ENCODE results near the gene SNAPC2. TPM values are rescaled to one million over a fixed set of nuclear protein-coding genes. Genes with fewer than 3 reads are reported as not detected.
A peak's percentile ranks its signal among the peaks of the same experiment; 100 is the strongest.
"Not testable (repeated sequence)": the region's sequence is repeated elsewhere in the genome, so short reads cannot be mapped to it uniquely, and the experiment has no call there.

Gene SNAPC2
- total RNA-seq, 2 experiments from 2014 or later = 20.4 to 24.1 TPM

DNA sequence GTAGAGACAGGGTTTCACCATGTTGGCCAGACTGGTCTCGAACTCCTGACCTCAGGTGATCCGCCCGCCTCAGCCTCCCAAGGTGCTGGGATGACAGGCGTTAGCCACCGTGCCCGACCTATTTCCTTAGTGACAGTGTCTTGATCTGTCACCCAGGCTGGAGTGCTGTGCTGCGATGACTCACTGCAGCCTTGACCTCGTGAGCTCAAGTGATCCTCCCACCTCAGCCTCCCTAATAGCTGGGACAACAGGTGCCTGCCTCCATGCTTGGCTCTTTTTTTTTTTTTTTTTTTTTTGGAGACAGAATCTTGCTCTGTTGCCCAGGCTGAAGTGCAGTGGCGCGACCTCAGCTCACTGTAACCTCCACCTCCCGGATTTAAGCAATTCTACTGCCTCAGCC, 9.9 kb downstream of the SNAPC2 start:
- peaks cover 13% of the 10 kb centered on the region for H3K4me1 Mint-ChIP-seq
- H3K9me3 Mint-ChIP-seq; H3K27ac Mint-ChIP-seq; H3K36me3 Mint-ChIP-seq (ENCODE audit: low read depth); DNase-seq; H3K4me3 Mint-ChIP-seq; H3K27me3 Mint-ChIP-seq: not testable (repeated sequence)
- CTCF ChIA-PET = interaction anchor here (0.7 to 3.5 kb wide), 6 partner anchors 10 to 387 kb away, joined by 3 to 28 read pairs (median 6); partner anchors contain the start of genes SNAPC2 and TIMM44
- POLR2A ChIA-PET = interaction anchor here (1.8 kb wide), 2 partner anchors 9 to 13 kb away, joined by 8 to 9 read pairs; partner anchors contain the start of genes SNAPC2 and TIMM44

DNA sequence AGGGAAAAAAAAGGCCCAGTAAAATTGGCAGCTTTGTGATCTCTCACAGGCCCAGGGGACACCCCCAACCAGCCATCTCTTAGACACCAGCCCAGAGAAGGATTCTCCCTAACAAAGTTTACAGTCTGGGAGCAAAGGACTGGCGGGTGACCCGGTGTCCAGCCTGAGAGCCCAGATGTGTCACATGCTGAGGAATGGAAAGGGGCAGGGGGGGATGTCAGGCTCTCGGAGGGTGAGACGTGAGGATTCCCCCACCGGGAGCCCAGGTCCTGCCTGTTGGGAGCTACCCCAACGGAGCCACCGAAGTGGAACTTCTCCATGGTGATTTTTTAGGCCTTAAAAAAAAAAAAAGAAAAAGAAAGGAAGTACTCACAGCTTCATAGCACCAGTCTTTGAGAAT, 10.6 kb downstream of the SNAPC2 start:
- POLR2A ChIA-PET = interaction anchor here (0.9 to 1.8 kb wide), 2 partner anchors 12 to 225 kb away, joined by 3 to 9 read pairs; partner anchors contain the start of gene TIMM44
- no peak for DNase-seq
- no peak overlapping the region for H3K4me3 Mint-ChIP-seq
- peaks cover 15% of the 10 kb centered on the region for H3K36me3 Mint-ChIP-seq (ENCODE audit: low read depth)
- H3K9me3 Mint-ChIP-seq = no peaks in the 10 kb centered on the region
- no peak overlapping the region for H3K27ac Mint-ChIP-seq
- CTCF ChIA-PET = interaction anchor here (0.7 to 3.5 kb wide), 6 partner anchors 10 to 388 kb away, joined by 3 to 28 read pairs (median 6); partner anchors contain the start of genes SNAPC2 and TIMM44
- H3K27me3 Mint-ChIP-seq = no peaks in the 10 kb centered on the region
- H3K4me1 Mint-ChIP-seq = peaks cover 12% of the 10 kb centered on the region

DNA sequence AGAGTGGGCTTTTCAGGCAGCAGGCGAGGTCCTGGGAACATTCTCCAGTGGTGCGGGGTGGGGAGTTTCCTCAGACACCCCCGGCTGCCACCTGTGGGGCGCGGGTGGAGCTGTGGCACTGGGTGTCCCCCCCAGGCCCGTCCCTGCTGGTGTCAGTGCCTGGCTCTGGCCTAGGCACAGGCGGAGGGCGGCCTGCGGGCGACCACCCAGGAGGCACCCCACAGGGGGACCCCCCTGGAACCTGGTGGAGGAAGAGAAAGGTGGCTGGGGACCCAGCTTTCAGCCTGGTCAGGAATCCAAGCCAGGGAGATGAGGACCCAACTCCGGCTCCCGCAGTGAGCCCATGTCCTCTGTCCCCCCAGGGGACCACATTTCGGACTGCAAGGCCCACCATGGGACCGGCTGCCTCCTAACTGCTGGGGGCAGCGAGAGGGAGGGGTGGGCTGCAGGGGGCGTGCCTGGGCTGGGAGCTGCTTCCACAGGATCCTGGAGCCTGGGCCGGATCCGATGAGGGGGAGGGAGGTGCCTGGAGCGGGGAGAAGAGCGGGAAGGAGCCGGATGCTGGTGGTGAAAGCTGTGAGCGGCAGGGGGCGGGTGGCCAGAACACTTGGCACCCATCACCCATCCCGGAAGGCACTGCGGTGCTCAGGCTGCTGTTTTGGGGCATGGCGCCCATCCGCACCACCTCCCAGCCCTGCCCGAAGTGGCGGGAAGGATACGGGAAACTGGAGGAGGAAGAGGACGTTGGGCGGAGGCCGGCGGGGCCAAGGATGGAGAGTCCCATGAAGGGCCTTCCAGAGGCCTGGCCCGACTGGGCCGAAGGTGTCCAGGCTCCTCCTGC, 11.3 kb downstream of the SNAPC2 start:
- ChIA-PET POLR2A (interaction anchor here (0.9 to 1.8 kb wide), 2 partner anchors 12 to 226 kb away, joined by 3 to 9 read pairs; partner anchors contain the start of gene TIMM44), CTCF (interaction anchor here (1.1 to 3.5 kb wide), 4 partner anchors 9 to 13 kb away, joined by 3 to 28 read pairs (median 12); partner anchors contain the start of genes SNAPC2 and TIMM44)
- Mint-ChIP-seq H3K9me3 (no peaks in the 10 kb centered on the region), H3K27me3 (no peaks in the 10 kb centered on the region), H3K36me3 (ENCODE audit: low read depth) (peaks cover 20% of the 10 kb centered on the region), H3K4me3 (no peak overlapping the region), H3K4me1 (peaks cover 9% of the 10 kb centered on the region), H3K27ac (no peak overlapping the region)
- no peak for DNase-seq

- Mint-ChIP-seq H3K27ac (no peak overlapping the region), H3K36me3 (ENCODE audit: low read depth) (peaks cover 20% of the 10 kb centered on the region), H3K27me3 (no peaks in the 10 kb centered on the region), H3K4me3 (no peak overlapping the region), H3K9me3 (no peaks in the 10 kb centered on the region), H3K4me1 (peaks cover 7% of the 10 kb centered on the region)
- POLR2A ChIA-PET = no interaction called here
- DNase-seq = no peak
- CTCF ChIA-PET = no interaction called here
These were observed 12.3 kb downstream of the SNAPC2 start for GRCh38 chr19:7932276-7932929.

DNA sequence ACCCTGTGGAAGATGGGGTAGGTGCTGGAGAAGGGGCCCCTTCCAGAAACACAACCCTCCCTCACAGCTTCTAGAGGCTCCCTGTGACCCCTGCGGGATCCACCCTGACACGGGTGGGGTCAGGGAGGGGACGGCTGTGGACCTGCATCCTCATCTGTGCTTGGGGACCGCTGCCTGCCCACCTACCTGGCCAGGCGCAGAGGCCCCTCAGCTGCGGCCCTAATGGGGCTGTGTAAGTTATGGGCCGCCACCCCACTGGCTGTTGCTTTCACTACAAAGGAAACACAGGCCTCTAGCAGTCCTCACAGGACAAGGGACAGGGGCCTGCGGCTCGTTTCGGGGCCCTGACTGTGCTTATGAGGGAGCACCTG, 12.8 kb downstream of the SNAPC2 start:
- Mint-ChIP-seq H3K36me3 (ENCODE audit: low read depth) (peaks cover 22% of the 10 kb centered on the region), H3K27ac (no peak overlapping the region), H3K9me3 (no peaks in the 10 kb centered on the region), H3K27me3 (no peaks in the 10 kb centered on the region), H3K4me3 (no peak overlapping the region), H3K4me1 (peaks cover 7% of the 10 kb centered on the region)
- CTCF ChIA-PET = no interaction called here
- no peak for DNase-seq
- POLR2A ChIA-PET = interaction anchor here (1.2 kb wide), 1 partner anchor 11 kb away, joined by 3 read pairs; the partner anchor contains the start of gene TIMM44

- DNase-seq = no peak
- Mint-ChIP-seq H3K27me3 (no peaks in the 10 kb centered on the region), H3K27ac (no peak overlapping the region), H3K4me3 (no peak overlapping the region), H3K9me3 (no peaks in the 10 kb centered on the region), H3K4me1 (peaks cover 5% of the 10 kb centered on the region), H3K36me3 (ENCODE audit: low read depth) (peaks cover 23% of the 10 kb centered on the region)
- ChIA-PET POLR2A (interaction anchor here (1.2 kb wide), 1 partner anchor 10 kb away, joined by 3 read pairs; the partner anchor contains the start of gene TIMM44), CTCF (no interaction called here)
These were observed 13.3 kb downstream of the SNAPC2 start for GRCh38 chr19:7933411-7933810.

DNA sequence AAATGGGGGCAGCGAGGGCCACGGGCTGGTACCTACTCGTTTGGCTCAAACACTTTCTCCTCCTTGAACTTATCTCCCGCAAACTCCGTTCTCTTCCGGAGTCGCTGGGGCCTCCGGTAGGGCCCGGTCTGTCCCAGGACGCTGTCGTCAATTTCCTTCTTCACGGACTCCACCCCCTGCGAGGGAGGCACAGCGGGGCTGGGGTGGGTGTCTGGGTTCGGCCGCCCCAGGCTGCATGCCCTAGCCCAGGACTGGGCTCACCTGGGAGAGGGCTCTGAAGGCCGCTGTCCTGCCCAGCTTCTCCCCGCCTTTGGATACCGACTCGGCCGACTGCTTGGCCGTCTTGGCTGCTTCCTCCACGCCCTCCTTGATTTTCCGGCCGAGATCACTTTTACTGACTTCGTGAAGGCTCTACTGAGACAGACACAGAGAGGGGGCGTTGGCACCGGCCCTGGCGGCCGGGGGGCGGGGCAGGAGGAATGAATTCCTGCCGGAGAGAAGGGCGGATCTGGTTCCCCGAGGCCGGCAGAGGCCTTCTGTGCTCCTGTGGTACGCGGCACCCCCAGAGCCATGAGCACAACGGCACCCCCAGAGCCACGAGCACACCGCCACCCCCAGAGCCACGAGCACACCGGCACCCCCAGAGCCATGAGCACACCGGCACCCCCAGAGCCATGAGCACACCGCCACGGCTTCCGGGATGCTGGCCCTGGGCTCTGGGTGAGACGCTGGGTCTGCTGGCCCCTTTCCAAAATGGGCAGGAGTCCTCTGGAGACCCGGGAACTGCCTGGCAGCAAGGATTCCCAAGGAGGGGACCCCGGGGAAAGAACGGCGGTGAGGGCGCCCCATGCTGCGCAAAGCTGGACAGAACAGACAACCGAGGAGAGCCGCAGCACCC, 13.9 kb downstream of the SNAPC2 start:
- no peak overlapping the region for H3K4me3 Mint-ChIP-seq
- H3K27ac Mint-ChIP-seq = no peak overlapping the region
- POLR2A ChIA-PET = interaction anchor here (1.2 to 1.8 kb wide), 2 partner anchors 10 kb away, joined by 3 to 6 read pairs; partner anchors contain the start of gene TIMM44
- H3K36me3 Mint-ChIP-seq (ENCODE audit: low read depth) = peaks cover 29% of the 10 kb centered on the region
- H3K4me1 Mint-ChIP-seq = peaks cover 3% of the 10 kb centered on the region
- H3K9me3 Mint-ChIP-seq = no peaks in the 10 kb centered on the region
- DNase-seq = no peak
- no peaks in the 10 kb centered on the region for H3K27me3 Mint-ChIP-seq
- CTCF ChIA-PET = interaction anchor here (0.7 kb wide), 1 partner anchor 98 kb away, joined by 4 read pairs; no protein-coding TSS in a partner anchor

DNA sequence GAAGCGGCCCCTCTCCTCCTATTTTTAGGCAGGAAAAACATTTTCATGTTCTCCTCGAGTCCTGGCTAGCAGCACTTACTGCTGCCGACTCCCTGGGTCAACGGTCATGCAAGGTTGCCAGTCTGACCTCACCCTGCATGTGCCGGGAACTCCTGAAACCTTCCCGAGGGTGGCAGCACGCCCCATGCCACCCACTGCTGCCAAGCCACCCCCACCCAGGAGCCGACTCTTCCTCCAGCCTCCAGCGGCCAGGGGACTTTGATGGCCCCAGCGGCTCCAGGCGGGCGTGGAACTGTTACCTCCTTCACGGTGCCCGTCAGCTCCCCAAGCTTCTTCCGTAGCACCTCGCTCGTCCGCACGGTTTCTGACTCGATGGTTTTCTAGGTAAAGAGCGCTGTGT, 14.6 kb downstream of the SNAPC2 start:
- no peak overlapping the region for H3K4me3 Mint-ChIP-seq
- H3K36me3 Mint-ChIP-seq (ENCODE audit: low read depth) = peaks cover 29% of the 10 kb centered on the region
- no peak overlapping the region for H3K27ac Mint-ChIP-seq
- CTCF ChIA-PET = interaction anchor here (0.7 kb wide), 1 partner anchor 97 kb away, joined by 4 read pairs; no protein-coding TSS in a partner anchor
- H3K27me3 Mint-ChIP-seq = no peaks in the 10 kb centered on the region
- POLR2A ChIA-PET = interaction anchor here (1.8 kb wide), 1 partner anchor 9 kb away, joined by 6 read pairs; the partner anchor contains the start of gene TIMM44
- no peaks in the 10 kb centered on the region for H3K9me3 Mint-ChIP-seq
- peaks cover 3% of the 10 kb centered on the region for H3K4me1 Mint-ChIP-seq
- no peak for DNase-seq

GRCh38 chr19:7940841-7941240, 20.7 kb downstream of the SNAPC2 start:
- CTCF ChIA-PET = interaction anchor here (1.0 kb wide), 1 partner anchor 10 kb away, joined by 3 read pairs; no protein-coding TSS in a partner anchor
- H3K27ac Mint-ChIP-seq = no peak overlapping the region
- POLR2A ChIA-PET = no interaction called here
- DNase-seq = no peak
- no peaks in the 10 kb centered on the region for H3K27me3 Mint-ChIP-seq
- H3K4me3 Mint-ChIP-seq = peak overlapping the region; percentile 24
- H3K9me3 Mint-ChIP-seq = no peaks in the 10 kb centered on the region
- H3K36me3 Mint-ChIP-seq (ENCODE audit: low read depth) = peaks cover 22% of the 10 kb centered on the region
- peaks cover 40% of the 10 kb centered on the region for H3K4me1 Mint-ChIP-seq

DNA sequence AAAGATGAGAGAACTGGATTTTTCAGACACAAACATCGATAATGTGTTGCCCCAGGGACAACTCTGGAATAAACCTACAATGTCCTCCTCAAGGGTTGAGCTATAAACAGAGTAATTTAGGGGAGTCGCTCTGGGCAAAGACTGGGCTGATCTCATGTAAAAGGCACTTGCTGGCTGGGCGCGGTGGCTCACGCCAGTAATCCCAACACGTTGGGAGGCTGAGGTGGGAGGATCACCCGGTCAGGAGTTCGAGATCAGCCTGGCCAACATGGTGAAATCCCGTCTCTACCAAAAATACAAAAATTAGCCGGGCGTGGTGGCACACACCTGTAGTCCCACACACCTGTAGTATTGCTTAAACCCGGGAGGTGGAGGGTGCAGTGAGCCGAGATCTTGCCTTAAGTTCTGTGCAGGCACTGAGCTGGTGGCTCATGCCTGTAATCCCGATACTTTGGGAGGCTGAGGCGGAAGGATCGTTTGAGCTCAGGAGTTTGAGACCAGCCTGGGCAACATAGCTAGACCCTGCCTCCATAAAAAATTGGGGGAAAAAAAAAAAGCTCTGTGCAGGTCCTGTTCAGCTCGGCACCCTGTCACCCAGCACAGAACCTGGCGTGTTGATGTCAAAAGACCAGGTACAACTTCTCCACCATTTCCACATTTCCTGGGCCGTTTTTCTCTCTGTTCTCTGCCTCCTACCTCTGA, 21.9 kb downstream of the SNAPC2 start:
- Mint-ChIP-seq H3K4me1 (peaks cover 40% of the 10 kb centered on the region), H3K9me3 (no peaks in the 10 kb centered on the region), H3K27me3 (no peaks in the 10 kb centered on the region), H3K36me3 (ENCODE audit: low read depth) (peaks cover 18% of the 10 kb centered on the region), H3K27ac (peak overlapping the region; percentile 59), H3K4me3 (peak overlapping the region; percentile 83)
- DNase-seq = no peak
- POLR2A ChIA-PET = interaction anchor here (1.2 to 2.7 kb wide), 3 partner anchors 11 to 15 kb away, joined by 4 to 11 read pairs (median 9); no protein-coding TSS in a partner anchor
- CTCF ChIA-PET = interaction anchor here (1.0 to 2.9 kb wide), 3 partner anchors 12 to 22 kb away, joined by 4 to 26 read pairs (median 5); partner anchors contain the start of gene SNAPC2

- no peak for DNase-seq
- POLR2A ChIA-PET = interaction anchor here (1.0 to 2.9 kb wide), 10 partner anchors 9 to 565 kb away, joined by 3 to 26 read pairs (median 6); partner anchors contain the start of genes ELAVL1, MAP2K7 and SNAPC2
- Mint-ChIP-seq H3K27ac (peak overlapping the region; percentile 85), H3K27me3 (no peaks in the 10 kb centered on the region), H3K9me3 (no peaks in the 10 kb centered on the region), H3K36me3 (ENCODE audit: low read depth) (peaks cover 15% of the 10 kb centered on the region), H3K4me1 (peaks cover 40% of the 10 kb centered on the region), H3K4me3 (peak overlapping the region; percentile 83)
- CTCF ChIA-PET = interaction anchor here (0.5 to 3.1 kb wide), 25 partner anchors 9 to 268 kb away, joined by 3 to 49 read pairs (median 6); partner anchors contain the start of genes CERS4, ELAVL1, MAP2K7 and SNAPC2
These were observed 22.9 kb downstream of the SNAPC2 start for GRCh38 chr19:7942981-7943443.

Measured in activated CD4-positive, alpha-beta memory T cell treated with anti-CD3 and anti-CD28 coated beads, Interleukin-2, amount 10 ng/mL, durations not matched to agents 7 days and 5 days (primary cell).